Body of pancreas (tissue), 4 donors: ENCODE data around the gene SEC14L2.

ENCODE experiments used
- CTCF ChIP-seq, 7 experiments: fragments of 450-650 bp in 4 of 7; fragments of 200-600 bp in 3 of 7; sonication (generic) in 3 of 7; IDR thresholded peaks; one replicate each; pipeline ENCODE4 v1.5.1; 2016 to 2019; ENCODE audit warnings: antibody characterized with exemption in 7 of 7
- POLR2A ChIP-seq, 3 donors: fragments of 450-650 bp; IDR thresholded peaks; one replicate each; pipeline ENCODE4 v1.6.1; 2016; ENCODE audit warnings: antibody characterized with exemption in 3 of 3, mild to moderate bottlenecking in 2 of 3

- no peak for TF ChIP-seq CTCF (IDR thresholded peaks at IDR 0.05)
- no peak for TF ChIP-seq POLR2A (IDR thresholded peaks at IDR 0.05)
Measured at GRCh38 chr22:30472994-30473720, 76.3 kb downstream of the SEC14L2 start.
